Measurements from ENCODE around the gene CKM.

- TF ChIP-seq, protein P1, sequence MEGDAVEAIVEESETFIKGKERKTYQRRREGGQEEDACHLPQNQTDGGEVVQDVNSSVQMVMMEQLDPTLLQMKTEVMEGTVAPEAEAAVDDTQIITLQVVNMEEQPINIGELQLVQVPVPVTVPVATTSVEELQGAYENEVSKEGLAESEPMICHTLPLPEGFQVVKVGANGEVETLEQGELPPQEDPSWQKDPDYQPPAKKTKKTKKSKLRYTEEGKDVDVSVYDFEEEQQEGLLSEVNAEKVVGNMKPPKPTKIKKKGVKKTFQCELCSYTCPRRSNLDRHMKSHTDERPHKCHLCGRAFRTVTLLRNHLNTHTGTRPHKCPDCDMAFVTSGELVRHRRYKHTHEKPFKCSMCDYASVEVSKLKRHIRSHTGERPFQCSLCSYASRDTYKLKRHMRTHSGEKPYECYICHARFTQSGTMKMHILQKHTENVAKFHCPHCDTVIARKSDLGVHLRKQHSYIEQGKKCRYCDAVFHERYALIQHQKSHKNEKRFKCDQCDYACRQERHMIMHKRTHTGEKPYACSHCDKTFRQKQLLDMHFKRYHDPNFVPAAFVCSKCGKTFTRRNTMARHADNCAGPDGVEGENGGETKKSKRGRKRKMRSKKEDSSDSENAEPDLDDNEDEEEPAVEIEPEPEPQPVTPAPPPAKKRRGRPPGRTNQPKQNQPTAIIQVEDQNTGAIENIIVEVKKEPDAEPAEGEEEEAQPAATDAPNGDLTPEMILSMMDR (IDR thresholded peaks at IDR 0.05; ENCODE audit: extremely low read depth in 1 of 2, insufficient read depth in 1 of 2, low read depth in 1 of 2, low read length in 2 of 2) = no peak
- no peak for TF ChIP-seq GATA2 (IDR thresholded peaks at IDR 0.05; ENCODE audit: insufficient read depth, insufficient read length, low read depth, low read length)
- no peak for TF ChIP-seq MAX (IDR thresholded peaks at IDR 0.05; ENCODE audit: insufficient read depth, insufficient read length)
- TF ChIP-seq EZH2 (IDR thresholded peaks at IDR 0.05; ENCODE audit: borderline replicate concordance, low read depth, low read length, severe bottlenecking) = no peak
- no peak for TF ChIP-seq POLR2A (IDR thresholded peaks at IDR 0.05; ENCODE audit: low read depth, low read length)
- no peak for TF ChIP-seq POLR2AphosphoS5 (IDR thresholded peaks at IDR 0.05; ENCODE audit: insufficient read depth, low read depth, low read length)
- TF ChIP-seq FOS (IDR thresholded peaks at IDR 0.05; ENCODE audit: borderline replicate concordance, insufficient read depth, low read length) = no peak
- TF ChIP-seq MYC (IDR thresholded peaks at IDR 0.05; ENCODE audit: low read depth, low read length) = no peak
Measured at GRCh38 chr19:45311621-45312020, 11.1 kb downstream of the CKM start.
